GM18909 (cell line): ENCODE data around the gene ZSWIM8.
A peak's percentile ranks its signal among the peaks of the same experiment; 100 is the strongest.

Source experiments
- ATAC-seq: cut with Tn5 transposase; IDR thresholded peaks from one replicate; pipeline ENCODE4 v1.9.1; 2021; ENCODE audit warnings: mild to moderate bottlenecking; ENCODE audit not compliant: unreplicated experiment, poor library complexity

ZSWIM8 gene

DNA sequence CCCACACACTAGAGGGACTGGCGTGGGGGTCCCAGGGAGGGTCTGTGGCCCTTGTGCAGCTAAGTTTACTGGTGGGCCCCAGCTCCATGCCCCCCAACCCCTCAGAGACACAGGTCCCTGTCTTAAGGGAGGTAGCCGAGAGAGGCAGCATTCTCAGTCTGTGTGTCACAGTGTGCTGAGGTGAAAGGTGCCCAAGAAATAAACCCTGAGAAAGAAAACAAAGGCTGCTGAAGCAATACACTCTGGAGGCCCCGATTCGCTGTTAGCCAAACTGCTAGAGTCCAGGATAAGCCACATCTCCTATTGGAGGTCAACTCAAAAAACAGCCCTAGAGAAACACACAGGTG is 54.6 kb downstream of the ZSWIM8 start:
- ATAC-seq: no peak

DNA sequence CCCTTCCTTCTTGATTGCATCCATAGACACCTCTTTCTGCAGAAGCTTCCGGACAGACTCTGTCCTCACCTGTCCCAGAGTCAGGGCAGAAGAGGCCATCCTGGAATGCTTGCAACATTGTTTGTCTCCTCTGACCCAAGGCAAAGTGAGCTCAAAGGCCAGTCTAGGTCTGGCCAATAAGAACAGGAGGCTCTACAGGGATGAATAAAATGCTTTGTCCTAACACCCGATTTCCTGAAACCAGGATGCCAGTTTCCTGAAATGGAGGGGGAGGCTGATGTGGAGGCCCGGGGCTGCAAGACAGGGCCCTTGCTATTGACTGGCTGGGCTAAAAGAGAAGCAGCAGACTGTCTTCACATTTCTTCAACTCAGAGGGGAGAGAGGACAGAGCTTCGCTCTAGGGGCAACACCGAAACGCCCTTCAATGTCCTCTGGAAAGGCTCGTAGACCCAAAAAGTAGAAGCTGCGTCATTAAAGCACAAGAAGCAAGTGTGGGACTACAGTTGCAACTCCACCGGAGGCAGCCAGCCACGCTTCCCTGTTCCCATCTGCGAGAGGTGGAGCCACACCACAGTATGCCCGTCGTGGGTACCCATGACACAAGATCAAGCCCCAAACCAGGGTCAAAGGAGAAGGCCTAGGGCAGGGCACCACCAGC is 55.1 kb downstream of the ZSWIM8 start:
- no peak for ATAC-seq

- ATAC-seq: no peak
Measured at GRCh38 chr10:73841061-73841421, 55.6 kb downstream of the ZSWIM8 start.

- ATAC-seq: no peak
Measured at GRCh38 chr10:73841526-73842285, 56.3 kb downstream of the ZSWIM8 start.

DNA sequence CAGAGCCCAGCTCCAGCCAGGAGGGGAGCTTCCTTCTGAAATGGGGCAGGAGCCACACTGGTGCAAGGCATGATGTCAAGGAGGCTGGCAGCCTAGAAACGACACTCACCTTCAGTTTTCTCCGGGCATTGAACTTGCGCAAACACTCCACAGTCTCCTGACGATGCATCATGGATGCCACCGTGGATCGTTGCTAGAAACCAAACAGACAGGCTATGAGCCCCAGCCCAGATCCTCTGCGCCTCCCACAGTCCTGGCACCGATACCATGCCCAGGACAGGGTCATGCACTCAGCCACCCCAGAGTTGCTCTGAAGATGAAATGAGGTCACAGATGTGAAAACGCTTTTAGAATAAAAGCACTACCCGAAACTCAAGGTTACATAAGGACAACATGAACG is 56.9 kb downstream of the ZSWIM8 start:
- ATAC-seq: no peak

GRCh38 chr10:73843261-73843660 is 57.9 kb downstream of the ZSWIM8 start:
- no peak for ATAC-seq

DNA sequence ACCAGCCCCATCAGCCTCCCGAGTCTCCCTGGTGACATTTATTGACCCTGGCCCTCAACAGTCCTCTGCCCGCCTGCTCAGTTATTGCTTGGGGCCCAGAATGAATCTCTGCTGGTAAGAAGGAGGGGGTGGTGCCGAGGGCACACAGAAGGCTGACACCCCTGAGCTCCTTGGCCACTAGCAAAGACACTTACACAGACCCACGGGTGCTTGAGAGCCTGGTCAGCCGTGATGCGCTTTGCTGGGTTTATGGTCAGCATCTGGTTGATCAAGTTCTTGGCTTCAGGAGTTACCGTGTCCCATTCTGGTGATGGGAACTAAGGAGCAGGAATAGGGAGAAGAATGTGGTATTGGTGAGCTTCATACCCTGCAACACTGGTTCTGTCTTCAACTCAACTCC is 61.6 kb downstream of the ZSWIM8 start:
- ATAC-seq: no peak

DNA sequence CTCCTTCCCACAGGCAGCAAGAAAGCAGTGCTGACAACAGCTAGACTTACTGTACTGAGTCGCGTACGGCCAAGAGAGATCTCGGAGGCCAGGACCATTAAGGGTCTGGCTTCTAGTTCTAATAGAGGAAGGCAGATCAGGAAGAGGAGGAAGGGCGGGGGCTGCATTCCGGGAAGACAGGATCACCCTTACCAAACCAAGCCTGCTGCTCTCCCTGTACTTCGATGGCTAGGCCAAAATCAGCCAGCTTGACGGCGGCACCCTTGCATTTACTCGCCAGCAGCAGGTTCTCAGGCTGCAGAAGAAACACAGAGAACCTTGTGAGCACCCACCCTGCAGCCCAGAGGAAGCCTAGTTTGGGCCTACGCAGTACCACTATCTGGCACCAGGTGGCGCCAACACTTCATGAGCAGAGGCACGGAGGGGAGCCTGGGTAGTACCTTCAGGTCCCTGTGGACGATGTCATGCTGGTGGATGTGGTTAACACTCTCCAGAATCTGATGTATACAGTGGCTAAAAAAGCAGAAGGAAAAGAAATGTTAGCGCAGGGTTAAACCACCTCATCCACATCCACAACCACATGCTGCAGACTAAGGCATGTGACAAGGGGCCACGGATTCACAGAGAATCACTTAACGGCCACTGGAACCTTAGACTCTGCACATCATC is 63.5 kb downstream of the ZSWIM8 start:
- ATAC-seq: peak; percentile 85

DNA sequence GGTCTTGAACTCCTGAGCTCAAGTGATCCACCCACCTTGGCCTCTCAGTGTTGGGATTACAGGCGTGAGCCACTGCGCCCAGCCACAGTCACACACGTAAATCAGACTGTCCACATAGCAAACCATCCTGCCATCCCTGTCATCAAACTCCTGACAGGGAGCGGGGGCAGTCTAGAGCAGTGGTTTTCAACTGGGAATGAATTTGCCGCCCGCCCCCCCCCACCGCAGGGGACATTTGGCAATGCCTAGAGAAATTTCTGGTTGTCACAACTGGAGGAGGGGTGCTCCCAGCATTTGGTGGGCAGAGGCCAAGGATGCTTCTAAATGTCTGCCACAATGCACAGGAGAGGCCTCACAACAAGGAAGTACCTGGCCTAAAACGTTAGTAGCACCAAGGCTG is 64.8 kb downstream of the ZSWIM8 start:
- no peak for ATAC-seq

GRCh38 chr10:73850863-73851461 is 65.6 kb downstream of the ZSWIM8 start:
- ATAC-seq: no peak
